H1 (cell line): ENCODE measurements around the gene C1S. TPM values are rescaled to one million over a fixed set of nuclear protein-coding genes. Genes with fewer than 3 reads are reported as not detected.

Experiments used
- CTCF ChIA-PET: fragments of 300-600 bp; sonication (Branson Sonifier 250); formaldehyde crosslinking; loops from one replicate; lab custom pipeline; 2021; ENCODE audit not compliant: partially characterized antibody; lab: Charles Lee
- POLR2A ChIA-PET: fragments of 300-600 bp; sonication (Branson Sonifier 250); formaldehyde crosslinking; loops from one replicate; lab custom pipeline; 2021; ENCODE audit warnings: inconsistent platforms; ENCODE audit not compliant: partially characterized antibody; lab: Charles Lee
- DNase-seq, 2 experiments: peaks; one replicate each; pipeline versions ENCODE4 v3.0.0 to v3.0.0-alpha.2; 2010 to 2022; ENCODE audit warnings: low spot score in 2 of 2, low read depth in 1 of 2, mixed read lengths in 1 of 2
- FAIRE-seq: peaks from 2 replicates; lab custom pipeline; 2011; peaks lifted over from hg19 to GRCh38; lab: Jason Lieb, UNC
- H2AFZ ChIP-seq: 2 replicates; pipeline ENCODE4 v1.8.1; 2012; ENCODE audit warnings: low read length, inconsistent platforms
- H2AK5ac ChIP-seq: 2 replicates; pipeline ENCODE4 v1.6.1; 2013; ENCODE audit warnings: low read depth, low read length
- H2BK120ac ChIP-seq: replicated peaks from 2 replicates; pipeline ENCODE3; 2013; ENCODE audit warnings: low read depth, low read length, inconsistent platforms
- H2BK12ac ChIP-seq: 2 replicates; pipeline ENCODE4 v1.6.1; 2013; ENCODE audit warnings: low read depth, low read length
- H2BK15ac ChIP-seq: 2 replicates; pipeline ENCODE4 v1.6.1; 2013; ENCODE audit warnings: low read length
- H2BK20ac ChIP-seq: 2 replicates; pipeline ENCODE4 v1.6.1; 2013; ENCODE audit warnings: low read length
- H2BK5ac ChIP-seq: 2 replicates; pipeline ENCODE4 v1.6.1; 2013; ENCODE audit warnings: low read depth, low read length
- H3K14ac ChIP-seq: 2 replicates; pipeline ENCODE4 v1.6.1; 2013; ENCODE audit warnings: inconsistent platforms; ENCODE audit not compliant: insufficient read length
- H3K18ac ChIP-seq: 2 replicates; pipeline ENCODE4 v1.6.1; 2013; ENCODE audit warnings: low read length; ENCODE audit errors: extremely low read depth
- H3K23ac ChIP-seq: 2 replicates; pipeline ENCODE4 v1.6.1; 2013; ENCODE audit warnings: inconsistent platforms; ENCODE audit not compliant: insufficient read length
- H3K23me2 ChIP-seq: 2 replicates; pipeline ENCODE4 v1.6.1; 2013; ENCODE audit warnings: low read depth, low read length
- H3K27ac ChIP-seq: 2 replicates; pipeline ENCODE4 v1.6.1; 2011; ENCODE audit warnings: low read depth, low read length, inconsistent platforms
- H3K27me3 ChIP-seq, 4 experiments: replicated peaks in 1 of 4; 1 replicate in 1 of 4; 2 replicates in 3 of 4; pipeline versions ENCODE4 v1.6.1 to v1.8.1; 2011 to 2013; ENCODE audit warnings: low read length in 3 of 4, mild to moderate bottlenecking in 3 of 4, inconsistent platforms in 2 of 4, mixed read lengths in 2 of 4, moderate library complexity in 1 of 4; ENCODE audit not compliant: control insufficient read depth in 3 of 4, insufficient read depth in 3 of 4; ENCODE audit errors: extremely low read depth in 1 of 4
- H3K36me3 ChIP-seq, 4 experiments: 2 replicates each; pipeline versions ENCODE4 v1.6.1 to v1.8.1; 2011 to 2013; ENCODE audit warnings: mild to moderate bottlenecking in 4 of 4, low read length in 3 of 4, moderate library complexity in 2 of 4, control low read depth in 1 of 4, inconsistent platforms in 1 of 4; ENCODE audit not compliant: insufficient read depth in 4 of 4, control insufficient read depth in 2 of 4
- H3K4ac ChIP-seq: replicated peaks from 2 replicates; pipeline ENCODE3; 2013; ENCODE audit warnings: low read length, low read depth, mixed read lengths, inconsistent platforms; ENCODE audit not compliant: insufficient read length
- H3K4me1 ChIP-seq, 4 experiments: replicated peaks in 1 of 4; 1 replicate in 1 of 4; 2 replicates in 3 of 4; pipeline versions ENCODE4 v1.6.1 to v1.8.1; 2011 to 2013; ENCODE audit warnings: low read length in 3 of 4, inconsistent platforms in 2 of 4, mixed read lengths in 1 of 4; ENCODE audit not compliant: insufficient read depth in 4 of 4, control insufficient read depth in 3 of 4
- H3K4me2 ChIP-seq, 2 experiments: 2 replicates each; pipeline versions ENCODE4 v1.6.1 to v1.8.1; 2011 to 2013; ENCODE audit warnings: low read depth in 2 of 2, low read length in 2 of 2, control low read depth in 1 of 2, inconsistent platforms in 1 of 2, mild to moderate bottlenecking in 1 of 2; ENCODE audit not compliant: insufficient read depth in 1 of 2
- H3K4me3 ChIP-seq, 4 experiments: fragments of 200-600, 300-600 bp in 1 of 4; sonication (generic), shearing (Covaris generic), sonication (Bioruptor Twin) in 1 of 4; 2 replicates each; pipeline versions ENCODE4 v1.5.1 to v1.8.1; 2011 to 2016; ENCODE audit warnings: low read length in 4 of 4, low read depth in 3 of 4, control low read depth in 2 of 4, inconsistent platforms in 2 of 4, mild to moderate bottlenecking in 2 of 4, mixed read lengths in 1 of 4, moderate library complexity in 1 of 4; ENCODE audit not compliant: insufficient read depth in 2 of 4; ENCODE audit errors: extremely low read depth in 1 of 4
- H3K56ac ChIP-seq: replicated peaks from 2 replicates; pipeline ENCODE3; 2013; ENCODE audit warnings: low read depth, mild to moderate bottlenecking, mixed read lengths, low read length, inconsistent platforms; ENCODE audit not compliant: insufficient read length
- H3K79me1 ChIP-seq: 2 replicates; pipeline ENCODE4 v1.6.1; 2013; ENCODE audit warnings: low read depth, low read length, control low read depth
- H3K79me2 ChIP-seq, 2 experiments: 2 replicates each; pipeline versions ENCODE4 v1.6.1 to v1.8.1; 2012 to 2013; ENCODE audit warnings: low read length in 2 of 2, mild to moderate bottlenecking in 2 of 2, inconsistent platforms in 1 of 2; ENCODE audit not compliant: insufficient read depth in 2 of 2, control insufficient read depth in 1 of 2
- H3K9ac ChIP-seq, 4 experiments: replicated peaks in 1 of 4; 1 replicate in 1 of 4; 2 replicates in 3 of 4; pipeline versions ENCODE4 v1.6.1 to v1.8.1; 2011 to 2013; ENCODE audit warnings: low read depth in 3 of 4, low read length in 3 of 4, control low read depth in 2 of 4, mild to moderate bottlenecking in 2 of 4, moderate library complexity in 2 of 4, inconsistent platforms in 1 of 4; ENCODE audit errors: extremely low read depth in 1 of 4
- H3K9me3 ChIP-seq, 2 experiments: 2 replicates each; pipeline versions ENCODE4 v1.6.1 to v1.8.1; 2012 to 2013; ENCODE audit warnings: mild to moderate bottlenecking in 2 of 2, moderate library complexity in 2 of 2, control low read depth in 1 of 2, inconsistent platforms in 1 of 2, low read depth in 1 of 2, low read length in 1 of 2, mixed read lengths in 1 of 2; ENCODE audit not compliant: insufficient read depth in 2 of 2
- H4K20me1 ChIP-seq, 2 experiments: replicated peaks in 1 of 2; 2 replicates each; pipeline versions ENCODE3 to v1.8.1; 2011 to 2013; ENCODE audit warnings: inconsistent platforms in 2 of 2, low read length in 2 of 2, mild to moderate bottlenecking in 1 of 2; ENCODE audit not compliant: insufficient read depth in 2 of 2, control insufficient read depth in 1 of 2
- H4K5ac ChIP-seq: 2 replicates; pipeline ENCODE4 v1.6.1; 2013; ENCODE audit warnings: low read length, low read depth, mixed read lengths, inconsistent platforms; ENCODE audit not compliant: insufficient read length
- H4K8ac ChIP-seq: 2 replicates; pipeline ENCODE4 v1.8.0; 2013; ENCODE audit warnings: mild to moderate bottlenecking, moderate library complexity, low read length, inconsistent platforms; ENCODE audit not compliant: insufficient read depth; ENCODE audit errors: extremely low read depth
- H4K91ac ChIP-seq: replicated peaks from 2 replicates; pipeline ENCODE3; 2013; ENCODE audit warnings: low read length, mixed read lengths, inconsistent platforms; ENCODE audit not compliant: insufficient read length
- EP300 ChIP-seq, 2 experiments: IDR thresholded peaks; 1 replicate in 1 of 2; 2 replicates in 1 of 2; pipeline ENCODE4 v1.6.1; 2011 to 2012; ENCODE audit warnings: low read depth in 2 of 2, low read length in 2 of 2, mild to moderate bottlenecking in 2 of 2, borderline replicate concordance in 1 of 2, inconsistent platforms in 1 of 2, moderate library complexity in 1 of 2
- WGBS, 2 experiments: shearing (Covaris generic) in 1 of 2; methylation state at CpG; one replicate each; pipeline versions ENCODE4 v1.1.6 to v1.1.7; 2013 to 2015; ENCODE audit warnings: low lambda C conversion rate in 2 of 2, mixed read lengths in 2 of 2, inconsistent platforms in 1 of 2, low coverage in 1 of 2, missing lambda C conversion rate in 1 of 2; ENCODE audit not compliant: insufficient replicate concordance in 2 of 2, insufficient coverage in 1 of 2, insufficient read length in 1 of 2; ENCODE audit errors: extremely low coverage in 1 of 2, missing lambda C conversion rate in 1 of 2; 5-methylcytosine and 5-hydroxymethylcytosine counted together
- polyA plus RNA-seq, 7 experiments: library from polyadenylated mRNA; depleted of rRNA in 3 of 7; stranded (reverse) in 5 of 7; unstranded in 2 of 7; fragments of >200 nt in 5 of 7; fragments of 200-250 nt in 2 of 7; gene quantifications; 1 replicate in 5 of 7; 2 replicates in 1 of 7; 4 replicates in 1 of 7; pipeline versions ENCODE4 v1.2.1 to v1.2.3, GENCODE V29; 2011 to 2013; ENCODE audit warnings: missing spikeins in 2 of 7, mixed read lengths in 2 of 7
- total RNA-seq: library from RNA; stranded (reverse); fragmentation: NEBNext Ultra II Directional; extraction: Animal tissue kit (Norgen Biotek cat#: 25700); gene quantifications from 2 replicates; pipeline ENCODE4 v1.2.1, GENCODE V29; 2021

Gene C1S
- total and polyA plus RNA-seq, 2 of the 8 experiments (the other 6 are each of a cell fraction or from before 2014, with no cell fraction given) = 4.4 to 7.3 TPM

GRCh38 chr12:7092986-7093460 lies 32.5 kb downstream of the C1S start:
- H2AFZ ChIP-seq = no peak overlapping the region
- no peak for TF ChIP-seq EP300 (IDR thresholded peaks at IDR 0.05; ENCODE audit: borderline replicate concordance in 1 of 2, low read depth in 2 of 2, low read length in 2 of 2)

More at GRCh38 chr12:7092986-7093460, 32.5 kb downstream of the C1S start:
- Histone ChIP-seq H2BK12ac (no peak overlapping the region), H3K9me3 (no peaks in the 10 kb centered on the region), H3K79me2 (no peaks in the 10 kb centered on the region), H4K91ac (no peak overlapping the region), H3K23me2 (peaks cover 1% of the 10 kb centered on the region; the same call in 1 of the 2 replicates), H3K4me2 (no peak overlapping the region; a peak in 1 of 4 replicates), H4K20me1 (peaks cover 0 to 3% of the 10 kb centered on the region in 2 experiments), H4K8ac (no peak overlapping the region), H4K5ac (no peak overlapping the region), H3K56ac (no peak overlapping the region), H2BK15ac (no peak overlapping the region), H3K79me1 (no peaks in the 10 kb centered on the region), H2BK120ac (no peak overlapping the region), H2BK5ac (0 out of 2 replicates have a peak overlapping the region, but pooled peaks have one; percentile 30), H3K4ac (no peak overlapping the region), H3K27me3 (no peaks in the 10 kb centered on the region; a peak in 1 of 7 replicates), H3K27ac (no peak overlapping the region), H3K9ac (no peak overlapping the region), H3K4me1 (peaks cover 7 to 21% (median 16%) of the 10 kb centered on the region in 4 experiments), H2BK20ac (no peak overlapping the region), H2AK5ac (no peak overlapping the region), H3K14ac (no peak overlapping the region), H3K4me3 (no peak overlapping the region), H3K18ac (no peak overlapping the region), H3K36me3 (no peaks in the 10 kb centered on the region), H3K23ac (no peak overlapping the region)
- CTCF ChIA-PET = interaction anchor here (0.6 to 4.0 kb wide), 21 partner anchors 8 to 169 kb away, joined by 3 to 34 read pairs (median 3); partner anchors contain the start of genes C1RL and LPCAT3
- POLR2A ChIA-PET = interaction anchor here (0.9 to 5.6 kb wide), 7 partner anchors 9 to 149 kb away, joined by 3 to 42 read pairs (median 5); partner anchors contain the start of genes C12orf57, C1RL, LPCAT3 and RNU7-1
- DNase-seq (no peak), FAIRE-seq (no peak)
- 93% methylated on average over 7 of the region's 8 CpGs; no CpG with 5 or more reads in 1 of the 2 experiments for WGBS, 2 experiments
